Stomach smooth muscle (tissue), 2 donors: Measurements from ENCODE around the gene CNKSR3.
"Not testable (repeated sequence)": the region's sequence is repeated elsewhere in the genome, so short reads cannot be mapped to it uniquely, and the experiment has no call there.

Source experiments
- H3K27ac ChIP-seq: one replicate; pipeline ENCODE4 v1.7.0; 2013; ENCODE audit warnings: mild to moderate bottlenecking, low read length, inconsistent platforms
- H3K27me3 ChIP-seq, 2 donors: one replicate each; pipeline ENCODE4 v1.7.0; 2013; ENCODE audit warnings: low read length in 2 of 2; ENCODE audit not compliant: insufficient read depth in 2 of 2, control insufficient read depth in 1 of 2
- H3K36me3 ChIP-seq, 2 donors: one replicate each; pipeline ENCODE4 v1.7.0; 2013; ENCODE audit warnings: low read length in 2 of 2; ENCODE audit not compliant: control insufficient read depth in 2 of 2, insufficient read depth in 2 of 2
- H3K4me1 ChIP-seq: one replicate; pipeline ENCODE4 v1.7.0; 2013; ENCODE audit warnings: low read length; ENCODE audit not compliant: control insufficient read depth, insufficient read depth
- H3K4me3 ChIP-seq, 2 donors: one replicate each; pipeline ENCODE4 v1.7.0; 2013; ENCODE audit warnings: low read length in 2 of 2
- H3K9ac ChIP-seq, 2 donors: one replicate each; pipeline ENCODE4 v1.7.0; 2013; ENCODE audit warnings: low read length in 2 of 2, mild to moderate bottlenecking in 1 of 2
- H3K9me3 ChIP-seq, 2 donors: one replicate each; pipeline ENCODE4 v1.7.0; 2013; ENCODE audit warnings: low read length in 2 of 2; ENCODE audit not compliant: control insufficient read depth in 2 of 2
- donor health status: healthy.
- donor health status: Pancreatic carcinoma.

CNKSR3 gene

DNA sequence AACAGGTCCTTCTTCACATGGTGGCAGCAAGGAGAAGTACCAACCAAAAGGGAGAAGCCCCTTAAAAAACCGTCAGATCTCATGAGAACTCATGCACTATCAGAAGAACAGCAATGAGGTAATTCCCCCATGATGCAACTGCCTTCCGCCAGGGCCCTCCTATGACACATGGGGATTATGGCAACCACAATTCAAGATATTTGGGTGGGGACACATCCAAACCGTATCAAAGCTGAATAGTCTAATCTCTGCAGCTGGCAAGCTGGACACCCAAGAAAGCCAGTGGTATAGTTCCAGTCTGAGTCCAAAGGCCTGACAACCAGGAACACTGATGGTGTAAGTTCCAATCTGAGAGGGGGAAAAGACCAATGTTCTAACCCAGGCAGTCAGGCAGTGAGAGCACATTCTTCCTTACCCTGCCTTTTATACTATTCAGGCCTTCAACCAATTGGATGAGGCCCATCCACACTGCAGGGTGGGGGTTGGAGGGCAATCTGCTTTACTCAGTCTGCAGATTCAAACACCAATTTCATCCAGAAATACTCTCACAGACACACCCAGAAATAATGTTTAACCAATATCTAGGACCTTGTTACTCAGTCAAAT is 17.9 kb upstream of the CNKSR3 start:
- no peaks in the 10 kb centered on the region for H3K27me3 ChIP-seq
- no peak overlapping the region for H3K27ac ChIP-seq
- H3K4me1 ChIP-seq: no peaks in the 10 kb centered on the region
- H3K36me3 ChIP-seq: no peaks in the 10 kb centered on the region
- no peak overlapping the region for H3K4me3 ChIP-seq
- no peak overlapping the region for H3K9ac ChIP-seq
- H3K9me3 ChIP-seq: no peaks in the 10 kb centered on the region

DNA sequence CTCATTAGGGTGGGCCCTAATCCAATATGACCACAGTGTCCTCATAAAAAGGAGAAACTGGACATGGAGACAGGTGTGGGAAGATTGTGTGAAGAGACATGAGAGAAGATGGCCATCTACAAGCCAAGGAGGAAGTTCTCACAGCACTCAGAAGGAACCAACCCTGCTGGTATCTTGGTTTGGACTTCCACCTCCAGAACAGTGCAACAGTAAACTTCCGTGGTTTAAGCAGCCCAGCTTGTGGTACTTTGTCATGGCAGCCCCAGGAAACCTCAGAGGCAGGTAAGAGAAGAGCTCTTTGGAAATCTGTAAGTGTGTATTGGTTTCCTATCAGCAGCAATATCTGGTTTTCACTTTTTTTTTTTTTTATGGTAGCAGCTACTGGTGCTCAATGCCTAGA is 16.5 kb upstream of the CNKSR3 start:
- H3K9ac ChIP-seq: no peak overlapping the region
- H3K9me3 ChIP-seq: no peaks in the 10 kb centered on the region
- H3K27ac ChIP-seq: no peak overlapping the region
- no peaks in the 10 kb centered on the region for H3K27me3 ChIP-seq
- no peaks in the 10 kb centered on the region for H3K4me1 ChIP-seq
- no peak overlapping the region for H3K4me3 ChIP-seq
- no peaks in the 10 kb centered on the region for H3K36me3 ChIP-seq

DNA sequence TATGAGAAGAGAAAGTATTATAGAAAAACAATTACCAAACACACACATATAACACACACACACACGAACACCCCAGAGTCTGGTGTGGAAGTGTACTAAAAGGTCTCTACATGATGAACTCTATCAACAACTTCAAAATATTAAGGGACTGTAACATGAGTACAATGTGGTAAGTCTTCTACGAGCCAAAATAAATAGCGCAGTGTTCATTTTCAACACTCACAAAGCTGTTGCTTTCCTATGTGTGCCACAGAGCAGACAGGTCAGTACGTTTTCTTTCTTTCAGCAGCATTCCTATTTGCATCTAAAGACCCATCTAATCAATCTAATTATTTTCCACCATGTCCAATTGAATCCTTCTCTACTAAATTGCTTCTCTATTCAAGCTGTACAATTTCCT is 12.1 kb upstream of the CNKSR3 start:
- no peaks in the 10 kb centered on the region for H3K27me3 ChIP-seq
- H3K36me3 ChIP-seq: no peaks in the 10 kb centered on the region
- H3K27ac ChIP-seq: no peak overlapping the region
- H3K9me3 ChIP-seq: peaks cover 0 to 3% of the 10 kb centered on the region in 2 donors
- no peak overlapping the region for H3K4me3 ChIP-seq
- no peaks in the 10 kb centered on the region for H3K4me1 ChIP-seq
- no peak overlapping the region for H3K9ac ChIP-seq

DNA sequence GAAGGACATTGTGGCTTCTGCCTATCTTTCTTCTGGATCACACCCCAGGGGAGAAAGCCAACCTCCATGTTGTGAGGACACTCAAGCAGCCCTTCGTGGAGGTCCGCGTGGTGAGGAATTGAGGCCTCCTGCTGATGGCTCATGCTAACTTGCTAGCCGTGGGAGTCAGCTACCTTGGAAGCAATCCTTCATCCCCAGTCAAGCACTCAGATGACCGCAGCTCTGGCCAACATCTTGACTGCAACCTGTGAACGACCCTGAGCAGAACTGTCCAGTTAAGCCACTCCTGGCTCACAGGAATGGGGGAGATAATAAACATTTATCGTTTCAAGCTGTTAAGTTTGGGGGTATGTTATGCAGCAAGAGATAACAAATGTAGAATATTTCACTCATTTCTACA is 10.9 kb upstream of the CNKSR3 start:
- H3K36me3 ChIP-seq: no peaks in the 10 kb centered on the region
- no peaks in the 10 kb centered on the region for H3K27me3 ChIP-seq
- no peak overlapping the region for H3K9ac ChIP-seq
- H3K4me3 ChIP-seq: no peak overlapping the region
- no peaks in the 10 kb centered on the region for H3K4me1 ChIP-seq
- peaks cover 0 to 3% of the 10 kb centered on the region in 2 donors for H3K9me3 ChIP-seq
- no peak overlapping the region for H3K27ac ChIP-seq

DNA sequence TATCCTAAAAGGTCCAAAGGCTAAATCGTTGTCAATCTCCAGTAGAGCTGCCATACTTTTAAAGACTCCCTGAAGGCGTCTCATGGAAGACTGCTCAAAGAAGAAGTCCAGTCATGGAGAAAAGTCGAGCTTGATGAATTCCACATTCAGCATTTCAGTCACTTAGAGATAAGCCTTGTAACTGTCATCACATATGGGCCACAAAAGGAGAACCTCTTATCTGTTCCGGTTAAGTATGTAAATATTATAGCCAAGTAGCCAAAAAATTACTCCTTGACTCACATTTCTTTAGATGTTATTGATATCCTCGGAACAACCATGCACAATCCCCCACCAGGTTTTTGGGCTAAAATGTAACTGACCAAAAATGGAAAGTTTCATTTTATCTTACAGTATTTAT is 9.8 kb upstream of the CNKSR3 start:
- no peak overlapping the region for H3K9ac ChIP-seq
- no peaks in the 10 kb centered on the region for H3K36me3 ChIP-seq
- no peaks in the 10 kb centered on the region for H3K4me1 ChIP-seq
- H3K27ac ChIP-seq: no peak overlapping the region
- H3K9me3 ChIP-seq: peaks cover 0 to 3% of the 10 kb centered on the region in 2 donors
- no peaks in the 10 kb centered on the region for H3K27me3 ChIP-seq
- H3K4me3 ChIP-seq: no peak overlapping the region

DNA sequence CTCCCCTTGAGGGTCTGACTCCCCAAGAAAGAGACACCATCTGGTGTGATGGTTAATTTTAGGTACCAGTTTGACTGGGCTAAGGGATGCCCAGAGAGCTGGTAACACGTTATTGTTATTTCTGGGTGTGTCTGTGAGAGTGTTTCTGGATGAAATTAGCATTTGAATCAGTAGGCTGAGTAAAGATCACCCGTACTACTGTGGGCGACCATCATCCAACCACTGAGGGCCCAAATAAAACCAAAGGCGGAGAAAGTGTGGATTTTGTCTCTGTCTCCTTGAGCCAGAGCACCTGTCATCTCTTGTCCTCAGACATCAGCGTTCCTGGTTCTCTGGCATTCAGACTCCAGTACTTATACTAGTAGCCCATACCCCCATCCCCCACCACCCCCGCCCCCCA is 7.9 kb upstream of the CNKSR3 start:
- H3K9ac ChIP-seq: no peak overlapping the region
- no peak overlapping the region for H3K4me3 ChIP-seq
- H3K4me1 ChIP-seq: no peaks in the 10 kb centered on the region
- H3K36me3 ChIP-seq: no peaks in the 10 kb centered on the region
- no peak overlapping the region for H3K27ac ChIP-seq
- H3K9me3 ChIP-seq: peaks cover 0 to 3% of the 10 kb centered on the region in 2 donors
- no peaks in the 10 kb centered on the region for H3K27me3 ChIP-seq

DNA sequence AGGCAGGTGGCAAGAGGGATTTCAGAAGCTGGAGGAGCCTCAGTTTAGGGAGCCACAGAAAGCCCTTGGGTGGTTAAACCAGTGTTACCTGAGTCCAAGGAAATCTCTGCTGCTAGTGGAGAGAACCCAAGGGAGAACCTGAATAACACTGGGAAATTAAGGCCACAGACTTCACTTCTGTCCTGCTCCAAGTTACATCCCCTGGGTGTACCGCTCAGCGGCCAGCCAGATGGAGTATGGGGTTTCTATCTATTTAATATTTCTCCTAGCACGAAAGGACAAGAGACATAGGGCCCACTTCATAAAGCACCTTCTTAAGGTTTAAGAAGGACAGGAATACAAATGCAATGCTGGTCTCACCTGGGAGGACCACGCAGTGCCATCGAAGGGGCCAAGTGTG is 5.8 kb upstream of the CNKSR3 start:
- H3K27ac ChIP-seq: no peak overlapping the region
- H3K9ac ChIP-seq: no peak overlapping the region
- no peaks in the 10 kb centered on the region for H3K27me3 ChIP-seq
- H3K9me3 ChIP-seq: peaks cover 0 to 1% of the 10 kb centered on the region in 2 donors
- peaks cover 3% of the 10 kb centered on the region for H3K4me1 ChIP-seq
- peak overlapping the region; percentile 46 to 50 for H3K4me3 ChIP-seq
- no peaks in the 10 kb centered on the region for H3K36me3 ChIP-seq

DNA sequence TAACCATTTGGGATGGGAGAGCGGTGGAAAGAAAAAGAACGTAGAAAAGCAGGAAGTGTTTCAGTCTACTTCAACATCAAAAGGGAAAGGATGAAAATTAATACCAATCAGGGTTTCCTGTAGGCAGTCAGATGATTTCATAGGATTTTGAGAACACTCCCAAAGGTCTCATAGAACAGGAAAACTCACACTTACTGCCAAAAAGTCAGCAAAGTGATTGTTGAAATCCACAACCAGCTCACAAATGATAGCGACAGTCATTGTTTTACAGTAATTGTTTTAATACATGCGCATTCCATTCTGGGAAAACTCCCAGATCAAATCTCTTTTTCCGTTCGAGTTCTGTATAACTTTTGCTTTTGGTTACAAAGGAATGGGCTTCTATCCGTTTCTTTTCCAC is 5.3 kb upstream of the CNKSR3 start:
- Histone ChIP-seq H3K36me3 (no peaks in the 10 kb centered on the region), H3K27ac (no peak overlapping the region), H3K4me3 (peak overlapping the region; percentile 46 to 50), H3K9ac (peak overlapping the region in 1 of 2 donors; percentile 14), H3K27me3 (no peaks in the 10 kb centered on the region), H3K4me1 (peaks cover 3% of the 10 kb centered on the region), H3K9me3 (no peaks in the 10 kb centered on the region)

DNA sequence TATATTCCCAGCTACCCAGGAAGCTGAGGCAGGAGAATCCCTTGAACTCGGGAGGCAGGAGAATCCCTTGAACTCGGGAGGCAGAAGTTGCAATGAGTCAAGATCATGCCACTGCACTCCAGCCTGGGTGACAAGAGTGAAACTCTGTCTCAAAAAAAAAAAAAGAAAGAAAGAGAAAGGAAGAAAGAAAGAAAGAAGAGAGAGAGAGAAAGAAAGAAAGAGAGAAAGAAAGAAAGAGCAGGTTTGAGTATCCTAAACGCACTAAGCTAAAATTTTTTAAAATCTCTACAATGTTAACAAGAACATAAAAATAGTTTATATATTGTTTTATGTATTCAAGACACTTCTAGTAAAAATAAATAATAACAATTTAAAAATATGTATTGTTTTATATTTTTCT is 4.6 kb upstream of the CNKSR3 start:
- H3K4me3 ChIP-seq, H3K27me3 ChIP-seq, H3K36me3 ChIP-seq, H3K9me3 ChIP-seq, H3K27ac ChIP-seq, H3K9ac ChIP-seq, H3K4me1 ChIP-seq: not testable (repeated sequence)

DNA sequence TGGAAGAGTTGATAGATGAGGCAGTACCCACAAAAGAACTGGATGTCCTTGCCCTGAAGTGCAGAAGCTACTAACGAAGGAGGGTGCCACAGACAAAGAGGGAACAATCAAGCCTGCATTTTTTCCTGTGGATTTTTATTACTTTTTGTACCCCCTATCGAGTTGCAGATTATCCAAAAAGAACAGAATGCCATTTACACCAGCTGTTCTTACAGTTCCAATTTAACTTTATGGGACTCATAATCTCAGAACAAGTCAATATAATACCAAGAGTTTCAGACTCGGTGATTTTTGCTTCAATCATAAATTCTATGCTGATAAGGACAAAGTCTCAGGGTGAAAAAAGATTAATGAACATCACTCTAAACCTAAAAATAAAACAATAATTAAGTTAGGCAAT is 4.0 kb upstream of the CNKSR3 start:
- H3K9ac ChIP-seq: no peak overlapping the region
- H3K4me1 ChIP-seq: peaks cover 3% of the 10 kb centered on the region
- H3K9me3 ChIP-seq: no peaks in the 10 kb centered on the region
- H3K36me3 ChIP-seq: no peaks in the 10 kb centered on the region
- no peaks in the 10 kb centered on the region for H3K27me3 ChIP-seq
- H3K4me3 ChIP-seq: no peak overlapping the region
- no peak overlapping the region for H3K27ac ChIP-seq

DNA sequence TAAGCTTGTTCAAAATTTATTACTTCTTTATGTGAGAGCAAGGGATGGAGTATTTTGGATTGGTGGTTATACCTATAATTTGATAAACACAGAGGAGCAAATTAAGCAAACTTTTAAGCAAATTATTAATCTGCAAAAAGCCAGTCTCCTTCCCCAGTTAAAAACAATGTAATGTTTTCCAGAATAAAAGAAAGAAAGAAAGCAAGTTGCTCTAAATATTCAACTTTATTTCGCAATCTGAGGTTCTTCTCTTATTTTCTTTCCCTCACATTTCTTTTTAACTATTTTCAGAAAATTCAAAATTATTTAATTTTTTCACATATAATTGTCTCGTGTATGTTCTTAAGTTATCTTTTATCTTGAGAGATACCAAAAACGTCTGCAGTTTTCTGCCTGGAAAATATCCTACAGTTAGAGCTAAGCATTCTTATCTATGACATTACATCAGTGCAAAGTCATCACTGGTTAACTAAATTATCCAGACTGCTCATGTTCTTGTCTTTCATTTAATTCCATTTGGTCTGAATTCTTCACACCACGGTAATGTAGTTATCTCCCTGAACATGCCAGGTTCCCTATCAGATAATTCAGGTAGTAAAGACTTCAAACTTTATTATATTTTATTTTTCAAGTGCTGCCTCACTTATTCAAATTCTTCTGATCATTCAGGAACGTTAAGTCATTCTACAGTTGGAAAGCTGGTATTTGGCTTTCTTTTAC is 3.3 kb upstream of the CNKSR3 start:
- Histone ChIP-seq H3K36me3 (no peaks in the 10 kb centered on the region), H3K27ac (no peak overlapping the region), H3K9ac (no peak overlapping the region), H3K27me3 (no peaks in the 10 kb centered on the region), H3K4me3 (no peak overlapping the region), H3K4me1 (peaks cover 3% of the 10 kb centered on the region), H3K9me3 (no peaks in the 10 kb centered on the region)
